ENCODE data around the gene MYEOV.

Gene MYEOV

DNA sequence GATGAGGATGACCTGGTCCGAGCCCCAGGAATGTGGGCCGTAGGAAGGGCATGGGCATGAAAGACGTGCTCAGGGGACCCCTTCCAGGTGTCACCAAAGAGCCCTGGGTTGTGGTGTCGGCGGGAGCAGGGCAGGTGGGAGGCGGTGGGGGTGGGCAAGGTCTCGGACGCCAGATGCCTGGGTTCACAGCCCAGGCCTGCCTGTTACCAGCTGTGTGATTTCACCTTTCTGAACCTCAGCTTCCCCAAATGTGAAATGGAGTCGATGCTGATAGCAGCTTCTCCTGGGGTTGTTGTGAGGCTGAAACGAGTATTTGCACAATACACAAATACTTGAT, 42.9 kb upstream of the MYEOV start:
- Histone ChIP-seq H3K27me3 (ENCODE audit: low read length) (no peaks in the 10 kb centered on the region), H3F3A (ENCODE audit: insufficient read depth) (no peaks in the 10 kb centered on the region), H3K4me3 (ENCODE audit: insufficient read depth, low read length, poor library complexity, severe bottlenecking) (no peak overlapping the region), H3K79me2 (ENCODE audit: insufficient read depth, low read length) (no peaks in the 10 kb centered on the region), H3K27ac (ENCODE audit: low read depth, low read length) (no peak overlapping the region), H3K9ac (ENCODE audit: low read length) (no peak overlapping the region), H3K4me2 (ENCODE audit: low read depth, low read length, poor library complexity, severe bottlenecking) (no peak overlapping the region), H3K9me2 (replicated peaks; ENCODE audit: insufficient read depth, low read length) (no peaks in the 10 kb centered on the region), H2AFZ (ENCODE audit: low read depth, low read length, severe bottlenecking) (no peak overlapping the region), H3K9me3 (ENCODE audit: insufficient read depth, low read length) (no peaks in the 10 kb centered on the region), H3K36me3 (ENCODE audit: low read length) (no peaks in the 10 kb centered on the region), H4K20me1 (ENCODE audit: low read depth, low read length) (no peaks in the 10 kb centered on the region)
- TF ChIP-seq, protein P1, sequence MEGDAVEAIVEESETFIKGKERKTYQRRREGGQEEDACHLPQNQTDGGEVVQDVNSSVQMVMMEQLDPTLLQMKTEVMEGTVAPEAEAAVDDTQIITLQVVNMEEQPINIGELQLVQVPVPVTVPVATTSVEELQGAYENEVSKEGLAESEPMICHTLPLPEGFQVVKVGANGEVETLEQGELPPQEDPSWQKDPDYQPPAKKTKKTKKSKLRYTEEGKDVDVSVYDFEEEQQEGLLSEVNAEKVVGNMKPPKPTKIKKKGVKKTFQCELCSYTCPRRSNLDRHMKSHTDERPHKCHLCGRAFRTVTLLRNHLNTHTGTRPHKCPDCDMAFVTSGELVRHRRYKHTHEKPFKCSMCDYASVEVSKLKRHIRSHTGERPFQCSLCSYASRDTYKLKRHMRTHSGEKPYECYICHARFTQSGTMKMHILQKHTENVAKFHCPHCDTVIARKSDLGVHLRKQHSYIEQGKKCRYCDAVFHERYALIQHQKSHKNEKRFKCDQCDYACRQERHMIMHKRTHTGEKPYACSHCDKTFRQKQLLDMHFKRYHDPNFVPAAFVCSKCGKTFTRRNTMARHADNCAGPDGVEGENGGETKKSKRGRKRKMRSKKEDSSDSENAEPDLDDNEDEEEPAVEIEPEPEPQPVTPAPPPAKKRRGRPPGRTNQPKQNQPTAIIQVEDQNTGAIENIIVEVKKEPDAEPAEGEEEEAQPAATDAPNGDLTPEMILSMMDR (IDR thresholded peaks at IDR 0.05; ENCODE audit: insufficient read depth, low read length, poor library complexity, severe bottlenecking), result no peak

DNA sequence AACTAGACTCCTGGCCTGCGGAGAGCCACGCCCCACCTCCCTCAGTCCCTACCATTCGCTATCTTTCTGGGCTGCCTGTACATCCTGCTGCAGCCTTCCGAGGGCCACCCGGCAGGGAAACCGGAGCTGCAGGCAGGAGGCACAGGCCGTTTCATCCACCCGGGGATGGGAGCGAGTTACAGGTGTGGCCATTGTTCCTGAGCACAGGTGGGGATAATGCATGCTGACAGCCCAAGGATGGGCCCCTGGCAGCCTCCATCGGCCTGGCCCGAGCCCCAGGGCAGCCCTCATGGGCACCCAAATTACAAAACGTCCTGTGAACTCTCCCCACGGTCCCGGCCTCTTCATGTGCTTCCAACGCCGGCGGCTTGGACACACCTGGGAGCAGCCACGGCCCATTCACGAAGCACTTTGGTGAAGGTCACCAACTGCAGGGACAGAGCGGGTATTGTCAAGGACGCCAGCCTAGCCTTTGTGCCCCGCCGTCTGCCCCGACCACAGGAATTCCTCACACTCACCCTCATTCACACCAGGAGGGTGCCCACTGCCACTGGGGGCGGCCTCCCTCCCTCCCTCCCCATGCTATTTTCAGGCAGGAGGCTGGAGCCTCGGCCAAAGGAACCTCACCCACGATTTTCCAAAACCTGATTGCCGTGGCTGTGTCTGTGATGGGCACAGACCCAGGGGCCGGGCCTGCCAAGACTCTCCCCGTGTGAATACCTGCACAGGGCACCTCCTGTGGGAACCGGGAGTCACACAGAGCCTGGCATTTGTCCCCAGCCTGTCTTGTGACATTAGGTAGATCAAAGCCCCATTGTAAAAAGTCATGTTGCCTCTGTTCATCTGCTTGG, 42.1 kb upstream of the MYEOV start:
- no peaks in the 10 kb centered on the region for H3K9me3 ChIP-seq (ENCODE audit: insufficient read depth, low read length)
- no peak overlapping the region for H3K27ac ChIP-seq (ENCODE audit: low read depth, low read length)
- no peaks in the 10 kb centered on the region for H3F3A ChIP-seq (ENCODE audit: insufficient read depth)
- no peaks in the 10 kb centered on the region for H3K79me2 ChIP-seq (ENCODE audit: insufficient read depth, low read length)
- no peaks in the 10 kb centered on the region for H3K27me3 ChIP-seq (ENCODE audit: low read length)
- TF ChIP-seq, protein P1 (IDR thresholded peaks at IDR 0.05; ENCODE audit: insufficient read depth, low read length, poor library complexity, severe bottlenecking), result no peak
- TF ChIP-seq EZH2phosphoT487 (conservative IDR thresholded peaks at IDR 0.05; ENCODE audit: low read length), result no peak
- no peak overlapping the region for H2AFZ ChIP-seq (ENCODE audit: low read depth, low read length, severe bottlenecking)
- no peak overlapping the region for H3K9ac ChIP-seq (ENCODE audit: low read length)
- H3K4me2 ChIP-seq (ENCODE audit: low read depth, low read length, poor library complexity, severe bottlenecking), result no peak overlapping the region
- H4K20me1 ChIP-seq (ENCODE audit: low read depth, low read length), result no peaks in the 10 kb centered on the region
- no peak overlapping the region for H3K4me3 ChIP-seq (ENCODE audit: insufficient read depth, low read length, poor library complexity, severe bottlenecking)
- H3K36me3 ChIP-seq (ENCODE audit: low read length), result no peaks in the 10 kb centered on the region
- no peaks in the 10 kb centered on the region for H3K9me2 ChIP-seq (replicated peaks; ENCODE audit: insufficient read depth, low read length)

DNA sequence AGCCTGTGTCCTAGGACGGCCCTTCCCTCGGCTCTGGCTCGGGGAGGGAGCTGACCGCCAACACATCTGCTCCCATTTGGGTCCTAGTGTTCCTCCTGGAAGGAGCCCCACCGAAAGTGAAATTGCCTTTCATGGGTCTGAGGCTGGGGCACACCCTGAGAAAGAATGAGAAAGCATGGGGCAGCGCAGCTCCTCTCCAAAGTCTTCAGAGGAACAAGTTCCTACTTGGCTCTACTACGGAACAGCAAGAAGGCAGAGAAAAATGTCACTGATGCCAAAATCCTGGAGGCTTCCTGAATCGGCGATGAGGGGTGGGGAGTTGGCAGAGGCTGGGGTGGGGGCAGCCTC, 41.5 kb upstream of the MYEOV start:
- H2AFZ ChIP-seq (ENCODE audit: low read depth, low read length, severe bottlenecking), result no peak overlapping the region
- H4K20me1 ChIP-seq (ENCODE audit: low read depth, low read length), result no peaks in the 10 kb centered on the region
- H3K79me2 ChIP-seq (ENCODE audit: insufficient read depth, low read length), result no peaks in the 10 kb centered on the region
- no peaks in the 10 kb centered on the region for H3K9me2 ChIP-seq (replicated peaks; ENCODE audit: insufficient read depth, low read length)
- H3K4me3 ChIP-seq (ENCODE audit: insufficient read depth, low read length, poor library complexity, severe bottlenecking), result no peak overlapping the region
- no peak overlapping the region for H3K4me2 ChIP-seq (ENCODE audit: low read depth, low read length, poor library complexity, severe bottlenecking)
- no peaks in the 10 kb centered on the region for H3K9me3 ChIP-seq (ENCODE audit: insufficient read depth, low read length)
- H3K9ac ChIP-seq (ENCODE audit: low read length), result no peak overlapping the region
- TF ChIP-seq, protein P1 (IDR thresholded peaks at IDR 0.05; ENCODE audit: insufficient read depth, low read length, poor library complexity, severe bottlenecking), result no peak
- no peak for TF ChIP-seq EZH2phosphoT487 (conservative IDR thresholded peaks at IDR 0.05; ENCODE audit: low read length)
- H3K27me3 ChIP-seq (ENCODE audit: low read length), result no peaks in the 10 kb centered on the region
- H3K27ac ChIP-seq (ENCODE audit: low read depth, low read length), result no peak overlapping the region
- no peaks in the 10 kb centered on the region for H3F3A ChIP-seq (ENCODE audit: insufficient read depth)
- H3K36me3 ChIP-seq (ENCODE audit: low read length), result no peaks in the 10 kb centered on the region
